ENCODE data around the gene KRTAP29-1. TPM values are rescaled to one million over a fixed set of nuclear protein-coding genes. Genes with fewer than 3 reads are reported as not detected.
"Not testable (repeated sequence)": the region's sequence is repeated elsewhere in the genome, so short reads cannot be mapped to it uniquely, and the experiment has no call there.

Gene KRTAP29-1
- total RNA-seq, 1 donor from 2014 or later = not detected

DNA sequence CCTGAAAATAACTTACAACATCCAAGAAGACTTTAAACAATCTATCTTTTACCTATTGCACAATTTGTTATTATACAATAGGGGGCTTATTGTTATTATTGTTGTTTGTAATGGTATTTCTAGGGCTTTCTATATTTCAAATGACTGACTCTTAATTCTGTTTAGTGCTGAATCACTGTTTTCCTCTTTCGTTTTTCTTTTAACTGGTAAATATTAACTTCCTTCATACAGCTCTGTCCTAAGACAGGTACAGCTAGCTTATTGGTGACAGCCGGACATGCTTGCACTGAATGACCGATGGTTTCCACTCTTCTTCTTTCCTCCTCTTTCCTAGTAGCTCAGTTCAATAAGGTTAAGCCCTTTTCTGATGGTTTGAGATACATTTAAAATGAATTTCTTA lies 15.6 kb downstream of the KRTAP29-1 start:
- intact Hi-C loops (cut with DNase I) = no loop called here
- Histone ChIP-seq H3K4me3 (no peak overlapping the region), H3K4me1 (no peaks in the 10 kb centered on the region), H3K27ac (no peak overlapping the region), H3K9me3 (no peaks in the 10 kb centered on the region), H3K27me3 (no peaks in the 10 kb centered on the region), H3K36me3 (no peaks in the 10 kb centered on the region)
- no peak for DNase-seq (ENCODE audit: low spot score in 2 of 2)
- TF ChIP-seq, protein P1, sequence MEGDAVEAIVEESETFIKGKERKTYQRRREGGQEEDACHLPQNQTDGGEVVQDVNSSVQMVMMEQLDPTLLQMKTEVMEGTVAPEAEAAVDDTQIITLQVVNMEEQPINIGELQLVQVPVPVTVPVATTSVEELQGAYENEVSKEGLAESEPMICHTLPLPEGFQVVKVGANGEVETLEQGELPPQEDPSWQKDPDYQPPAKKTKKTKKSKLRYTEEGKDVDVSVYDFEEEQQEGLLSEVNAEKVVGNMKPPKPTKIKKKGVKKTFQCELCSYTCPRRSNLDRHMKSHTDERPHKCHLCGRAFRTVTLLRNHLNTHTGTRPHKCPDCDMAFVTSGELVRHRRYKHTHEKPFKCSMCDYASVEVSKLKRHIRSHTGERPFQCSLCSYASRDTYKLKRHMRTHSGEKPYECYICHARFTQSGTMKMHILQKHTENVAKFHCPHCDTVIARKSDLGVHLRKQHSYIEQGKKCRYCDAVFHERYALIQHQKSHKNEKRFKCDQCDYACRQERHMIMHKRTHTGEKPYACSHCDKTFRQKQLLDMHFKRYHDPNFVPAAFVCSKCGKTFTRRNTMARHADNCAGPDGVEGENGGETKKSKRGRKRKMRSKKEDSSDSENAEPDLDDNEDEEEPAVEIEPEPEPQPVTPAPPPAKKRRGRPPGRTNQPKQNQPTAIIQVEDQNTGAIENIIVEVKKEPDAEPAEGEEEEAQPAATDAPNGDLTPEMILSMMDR (IDR thresholded peaks at IDR 0.05) = no peak

DNA sequence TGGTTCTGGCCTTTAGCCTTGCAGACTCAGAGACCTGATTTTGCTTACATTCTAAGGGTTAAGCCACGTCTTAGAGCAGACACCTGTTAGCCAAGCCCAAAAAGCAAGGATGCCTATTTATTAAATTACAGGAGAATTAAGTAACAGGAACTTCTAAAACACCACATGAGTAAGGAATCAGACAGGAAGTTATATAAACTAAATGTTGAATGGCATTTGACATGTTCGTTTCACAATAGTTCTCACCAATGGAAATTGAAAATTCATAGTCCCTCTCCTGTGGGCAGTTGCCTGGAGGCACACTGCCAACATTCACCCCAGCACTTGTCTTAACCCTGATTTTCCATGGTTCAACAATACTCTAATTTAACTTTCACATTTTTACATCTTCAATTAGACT lies 18.1 kb downstream of the KRTAP29-1 start:
- Histone ChIP-seq H3K4me1 (no peaks in the 10 kb centered on the region), H3K36me3 (no peaks in the 10 kb centered on the region), H3K4me3 (no peak overlapping the region), H3K9me3 (no peaks in the 10 kb centered on the region), H3K27ac (no peak overlapping the region), H3K27me3 (no peaks in the 10 kb centered on the region)
- TF ChIP-seq, protein P1 (IDR thresholded peaks at IDR 0.05) = no peak
- no peak for DNase-seq (ENCODE audit: low spot score in 2 of 2)
- intact Hi-C loops (cut with DNase I) = no loop called here

DNA sequence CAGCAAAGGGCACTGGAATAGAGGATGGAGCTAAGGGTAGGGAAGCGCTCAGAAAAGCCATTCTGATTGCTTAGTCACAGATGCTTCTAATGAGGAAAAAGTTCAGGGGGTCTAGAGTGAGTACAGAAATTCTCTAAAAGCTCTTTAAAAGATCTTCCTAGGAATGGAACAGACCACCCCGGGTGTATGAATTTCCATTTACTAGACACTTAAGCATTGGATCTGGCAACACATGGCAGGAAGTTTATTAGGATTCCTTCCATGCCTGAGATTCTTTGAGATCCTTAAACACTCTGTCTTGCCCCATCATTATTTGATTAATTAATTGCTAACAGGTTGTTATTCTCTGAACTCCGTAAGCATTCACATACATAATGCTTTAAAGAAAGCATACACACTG lies 18.6 kb downstream of the KRTAP29-1 start:
- no peak for DNase-seq (ENCODE audit: low spot score in 2 of 2)
- Histone ChIP-seq H3K27me3 (no peaks in the 10 kb centered on the region), H3K4me1 (no peaks in the 10 kb centered on the region), H3K27ac (no peak overlapping the region), H3K36me3 (no peaks in the 10 kb centered on the region), H3K4me3 (no peak overlapping the region), H3K9me3 (no peaks in the 10 kb centered on the region)
- TF ChIP-seq, protein P1 (IDR thresholded peaks at IDR 0.05) = no peak
- intact Hi-C loops (cut with DNase I) = no loop called here

DNA sequence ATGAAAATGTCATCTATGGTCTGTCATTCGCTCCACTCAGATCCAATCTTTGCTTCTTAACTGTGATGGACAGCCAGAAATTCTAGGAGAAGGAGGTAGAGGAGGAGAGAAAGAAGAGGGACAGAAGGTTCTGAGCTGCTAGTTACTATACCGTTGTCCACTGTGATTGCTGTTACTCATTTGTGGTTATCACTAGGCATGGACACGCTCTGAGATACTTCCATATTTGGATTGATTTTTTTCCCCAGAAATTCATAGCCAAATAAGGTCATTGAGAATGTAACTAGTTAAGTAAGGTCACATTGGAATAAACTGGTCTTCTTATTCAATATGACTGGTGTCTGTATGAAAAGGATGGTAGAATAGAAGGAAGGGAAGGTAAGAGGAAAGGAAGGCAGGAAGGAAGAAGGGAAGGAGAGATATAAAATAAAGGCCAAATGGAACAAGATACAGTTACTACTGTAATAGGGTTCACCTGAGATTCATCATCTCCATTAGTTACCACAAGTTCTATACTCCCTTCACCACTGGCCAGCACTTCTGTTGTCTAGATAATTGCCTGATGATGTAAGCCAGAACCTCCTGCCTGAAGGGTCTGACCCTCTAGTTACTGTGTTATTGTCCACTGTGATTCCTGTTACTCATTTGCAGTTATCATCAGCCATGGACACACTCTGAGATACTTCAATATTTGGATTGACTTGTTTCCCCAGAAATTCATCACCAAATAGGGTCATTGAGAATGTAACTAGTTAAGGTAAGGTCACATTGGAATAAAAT lies 24.3 kb downstream of the KRTAP29-1 start:
- TF ChIP-seq, protein P1 (IDR thresholded peaks at IDR 0.05) = no peak
- DNase-seq (ENCODE audit: low spot score in 2 of 2) = no peak
- Histone ChIP-seq H3K27ac (no peak overlapping the region), H3K36me3 (no peaks in the 10 kb centered on the region), H3K27me3 (no peaks in the 10 kb centered on the region), H3K4me1 (no peaks in the 10 kb centered on the region), H3K4me3 (no peak overlapping the region), H3K9me3 (no peaks in the 10 kb centered on the region)
- intact Hi-C loops (cut with DNase I) = no loop called here

DNA sequence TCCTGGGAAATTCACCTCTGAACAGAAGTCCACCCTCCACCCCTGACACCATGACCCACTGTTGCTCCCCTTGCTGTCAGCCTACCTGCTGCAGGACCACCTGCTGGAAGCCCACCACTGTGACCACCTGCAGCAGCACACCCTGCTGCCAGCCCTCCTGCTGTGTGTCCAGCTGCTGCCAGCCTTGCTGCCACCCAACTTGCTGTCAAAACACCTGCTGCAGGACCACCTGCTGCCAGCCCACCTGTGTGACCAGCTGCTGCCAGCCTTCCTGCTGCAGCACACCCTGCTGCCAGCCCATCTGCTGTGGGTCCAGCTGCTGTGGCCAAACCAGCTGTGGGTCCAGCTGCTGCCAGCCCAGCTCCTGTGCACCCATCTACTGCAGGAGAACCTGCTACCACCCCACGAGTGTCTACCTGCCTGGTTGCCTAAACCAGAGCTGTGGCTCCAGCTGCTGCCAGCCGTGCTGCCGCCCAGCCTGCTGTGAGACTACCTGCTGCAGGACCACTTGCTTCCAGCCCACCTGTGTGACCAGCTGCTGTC lies 26.9 kb downstream of the KRTAP29-1 start, which contains the start of gene KRTAP9-7:
Gene KRTAP9-7, plus strand, starts transcription at position 51 of the 543 bp plus-strand sequence. Its CDS starts 0 bp downstream, at position 51.
- intact Hi-C loops (cut with DNase I); H3K36me3 ChIP-seq; H3K4me1 ChIP-seq; H3K9me3 ChIP-seq; H3K27me3 ChIP-seq; DNase-seq (ENCODE audit: low spot score in 2 of 2); H3K4me3 ChIP-seq; H3K27ac ChIP-seq: not testable (repeated sequence)

DNA sequence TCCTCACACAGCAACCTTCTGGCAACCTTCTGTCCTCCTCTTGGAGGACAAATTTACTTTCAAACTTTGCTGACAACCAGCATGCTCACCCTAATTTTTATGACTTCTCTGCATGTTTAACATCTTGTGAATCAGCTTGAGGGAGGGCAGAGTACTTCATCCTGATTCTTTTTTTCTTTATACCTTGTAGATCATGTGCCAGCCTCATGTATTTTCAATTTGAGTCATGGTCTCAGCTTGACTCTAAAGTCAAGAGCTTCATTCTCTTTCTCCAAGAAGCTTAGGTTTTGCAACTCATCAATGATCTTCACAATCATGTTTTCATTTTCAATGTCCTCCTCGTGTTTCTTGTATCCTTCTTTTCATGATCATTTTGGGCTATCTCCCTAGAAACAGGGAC lies 30.8 kb downstream of the KRTAP29-1 start:
- intact Hi-C loops (cut with DNase I) = no loop called here
- H3K27me3 ChIP-seq = no peaks in the 10 kb centered on the region
- H3K27ac ChIP-seq = no peak overlapping the region
- no peak for DNase-seq (ENCODE audit: low spot score in 2 of 2)
- TF ChIP-seq, protein P1 (IDR thresholded peaks at IDR 0.05) = no peak
- H3K4me3 ChIP-seq = no peak overlapping the region
- no peaks in the 10 kb centered on the region for H3K36me3 ChIP-seq
- H3K9me3 ChIP-seq = no peaks in the 10 kb centered on the region
- H3K4me1 ChIP-seq = no peaks in the 10 kb centered on the region

DNA sequence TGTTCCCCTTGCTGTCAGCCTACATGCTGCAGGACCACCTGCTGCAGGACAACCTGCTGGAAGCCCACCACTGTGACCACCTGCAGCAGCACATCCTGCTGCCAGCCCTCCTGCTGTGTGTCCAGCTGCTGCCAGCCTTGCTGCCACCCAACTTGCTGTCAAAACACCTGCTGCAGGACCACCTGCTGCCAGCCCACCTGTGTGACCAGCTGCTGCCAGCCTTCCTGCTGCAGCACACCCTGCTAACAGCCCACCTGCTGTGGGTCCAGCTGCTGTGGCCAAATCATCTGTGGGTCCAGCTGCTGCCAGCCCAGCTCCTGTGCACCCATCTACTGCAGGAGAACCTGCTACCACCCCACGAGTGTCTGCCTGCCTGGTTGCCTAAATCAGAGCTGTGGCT lies 31.3 kb downstream of the KRTAP29-1 start:
- H3K27me3 ChIP-seq = not testable (repeated sequence)

More for the DNA sequence above, 31.3 kb downstream of the KRTAP29-1 start:
- intact Hi-C loops (cut with DNase I); H3K4me1 ChIP-seq; H3K9me3 ChIP-seq; H3K27ac ChIP-seq; H3K36me3 ChIP-seq; H3K4me3 ChIP-seq; DNase-seq (ENCODE audit: low spot score in 2 of 2): not testable (repeated sequence)
